Activated naive CD4-positive, alpha-beta T cell treated with anti-CD3 and anti-CD28 coated beads, Interleukin-2, amount 10 ng/mL, durations not matched to agents 7 days and 5 days (primary cell): Measurements from ENCODE around the gene COX20.

ENCODE experiments used
- CTCF ChIA-PET: fragments of 350-600 bp; sonication (Branson Sonifier 250); formaldehyde crosslinking; loops from one replicate; lab custom pipeline; 2021; ENCODE audit warnings: antibody characterized with exemption; lab: Charles Lee
- DNase-seq: peaks from one replicate; pipeline ENCODE4 v3.0.0-alpha.2; 2020
- H3K27ac Mint-ChIP-seq: one replicate; pipeline ENCODE4 v1.8.0; 2021; ENCODE audit warnings: mild to moderate bottlenecking, moderate library complexity, mixed read lengths
- H3K27me3 Mint-ChIP-seq: one replicate; pipeline ENCODE4 v1.8.0; 2021; ENCODE audit warnings: mild to moderate bottlenecking, mixed read lengths
- H3K36me3 Mint-ChIP-seq: one replicate; pipeline ENCODE4 v1.8.0; 2021; ENCODE audit warnings: mixed read lengths
- H3K4me1 Mint-ChIP-seq: one replicate; pipeline ENCODE4 v1.8.0; 2021; ENCODE audit warnings: mixed read lengths
- H3K4me3 Mint-ChIP-seq: one replicate; pipeline ENCODE4 v1.8.0; 2021; ENCODE audit warnings: mild to moderate bottlenecking, moderate library complexity, mixed read lengths
- H3K9me3 Mint-ChIP-seq: one replicate; pipeline ENCODE4 v1.8.0; 2021; ENCODE audit warnings: mixed read lengths

COX20 gene

DNA sequence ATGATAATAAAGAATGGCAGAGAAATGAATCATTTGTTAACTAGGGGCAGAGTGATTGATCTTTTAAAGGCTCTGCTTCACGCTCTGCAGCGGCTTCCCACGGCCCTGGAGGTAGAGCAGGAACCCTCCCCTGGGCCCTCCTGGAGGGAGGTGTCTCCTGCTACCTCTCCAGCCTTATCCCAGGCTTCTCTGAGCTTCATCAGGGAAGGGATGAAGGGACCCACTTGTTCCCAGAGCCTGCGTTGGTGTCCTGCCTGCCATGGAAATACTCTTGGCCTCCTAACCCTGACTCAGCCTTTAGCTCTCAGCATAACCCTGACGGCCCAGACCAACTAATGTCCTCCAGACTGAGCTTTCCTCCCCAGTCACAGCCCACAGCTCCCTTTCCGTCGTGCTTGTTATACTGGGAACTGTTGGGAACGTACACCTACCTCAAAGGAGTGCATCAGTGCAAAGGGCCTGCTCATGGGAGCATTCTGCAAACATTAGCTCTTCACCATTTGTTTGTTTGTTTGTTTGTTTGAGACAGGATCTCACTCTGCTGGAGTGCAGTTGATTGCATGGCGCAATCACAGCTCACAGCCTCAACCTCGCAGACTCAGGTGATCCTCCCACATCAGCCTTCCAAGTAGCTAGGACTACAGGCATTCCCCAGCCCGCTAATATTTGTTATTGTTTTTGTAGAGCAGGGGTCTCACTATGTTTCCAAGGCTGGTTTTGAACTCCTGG lies 46.3 kb downstream of the COX20 start:
- H3K9me3 Mint-ChIP-seq = no peaks in the 10 kb centered on the region
- no peak for DNase-seq
- H3K27ac Mint-ChIP-seq = no peak overlapping the region
- H3K4me3 Mint-ChIP-seq = no peak overlapping the region
- CTCF ChIA-PET = no interaction called here
- no peaks in the 10 kb centered on the region for H3K27me3 Mint-ChIP-seq
- no peaks in the 10 kb centered on the region for H3K4me1 Mint-ChIP-seq
- no peaks in the 10 kb centered on the region for H3K36me3 Mint-ChIP-seq

DNA sequence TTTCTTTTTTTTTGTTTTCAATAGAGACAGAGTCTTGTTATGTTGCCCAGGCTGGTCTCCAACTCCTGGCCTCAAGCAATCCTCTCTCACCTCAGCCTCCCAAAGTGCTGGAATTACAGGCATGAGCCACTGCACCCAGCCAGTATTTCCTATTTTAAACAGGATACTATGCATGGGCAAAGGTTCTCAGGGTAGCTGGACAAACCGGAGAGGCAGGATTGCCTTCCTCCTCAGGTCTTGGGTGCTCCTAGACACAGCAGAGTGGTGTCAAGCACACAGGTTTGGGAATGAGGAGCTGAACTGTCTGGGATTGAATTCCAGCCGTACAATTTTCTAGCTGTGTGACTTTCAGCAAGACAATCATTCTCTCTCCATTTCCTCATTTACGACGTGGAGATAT lies 51.8 kb downstream of the COX20 start:
- Mint-ChIP-seq H3K27me3 (no peaks in the 10 kb centered on the region), H3K4me1 (no peaks in the 10 kb centered on the region), H3K27ac (no peak overlapping the region), H3K36me3 (no peaks in the 10 kb centered on the region), H3K4me3 (no peak overlapping the region), H3K9me3 (no peaks in the 10 kb centered on the region)
- CTCF ChIA-PET = no interaction called here
- no peak for DNase-seq

DNA sequence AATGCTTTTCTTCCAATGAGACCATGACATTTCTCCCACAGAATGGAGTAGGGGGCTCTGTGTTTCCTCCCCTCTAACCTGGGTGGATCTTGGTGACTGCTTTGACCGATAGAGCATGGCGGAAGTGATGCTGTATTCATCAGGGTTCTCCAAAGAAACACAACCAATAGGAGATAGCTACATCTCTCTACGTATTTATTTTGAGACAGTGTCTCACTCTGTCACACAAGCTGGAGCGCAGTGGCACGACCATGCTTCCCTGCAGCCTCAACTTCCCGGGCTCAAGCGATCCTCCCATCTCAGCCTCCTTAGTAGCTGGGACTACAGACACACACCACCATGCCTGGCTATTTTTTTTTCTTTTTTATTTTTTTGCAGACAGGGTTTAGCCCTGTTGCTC lies 58.4 kb downstream of the COX20 start:
- CTCF ChIA-PET = no interaction called here
- Mint-ChIP-seq H3K4me3 (no peak overlapping the region), H3K27me3 (no peaks in the 10 kb centered on the region), H3K27ac (no peak overlapping the region), H3K4me1 (no peaks in the 10 kb centered on the region), H3K36me3 (no peaks in the 10 kb centered on the region), H3K9me3 (no peaks in the 10 kb centered on the region)
- no peak for DNase-seq
